MM.1S (cell line): ENCODE data around the gene LRP6.

Experiments used
- CTCF ChIP-seq: fragments of 300-600 bp; sonication (generic); IDR thresholded peaks from 2 replicates; pipeline ENCODE4 v1.5.1; 2016; ENCODE audit warnings: antibody characterized with exemption, low read length, mixed read lengths
- EZH2 ChIP-seq: fragments of 300-600 bp; sonication (generic); optimal IDR thresholded peaks from 2 replicates; pipeline ENCODE3; 2017; ENCODE audit warnings: low read depth, mild to moderate bottlenecking, antibody characterized with exemption, low read length, mixed read lengths

DNA sequence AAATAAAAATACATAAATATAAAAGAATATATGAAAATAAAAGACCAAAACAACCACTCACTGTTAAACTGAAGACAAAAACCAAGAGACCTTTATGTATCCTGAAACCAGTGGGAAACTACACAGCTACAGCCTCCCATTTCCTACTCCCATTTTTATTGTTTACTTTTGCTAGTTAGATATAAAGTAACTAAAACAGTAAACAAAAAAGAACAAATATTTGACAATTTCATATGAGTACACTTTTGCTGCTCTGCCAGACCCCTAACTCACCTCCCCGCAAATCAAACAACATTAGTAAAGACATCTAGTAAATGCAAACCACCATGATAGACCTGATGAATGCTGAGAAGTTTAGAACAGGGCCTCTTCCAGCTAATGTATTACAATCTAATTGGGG, 99.0 kb downstream of the LRP6 start:
- TF ChIP-seq CTCF (no peak), EZH2 (no peak)
